Heart left ventricle (tissue), 13 donors: ENCODE data around the gene SPRY2.

ENCODE experiments used
- CTCF ChIP-seq, 12 donors: fragments of 200-600 bp; sonication (generic) in 4 of 12; IDR thresholded peaks; one replicate each; pipeline versions ENCODE4 v1.5.0 to v1.8.0; 2018 to 2022; ENCODE audit warnings: antibody characterized with exemption in 12 of 12, mild to moderate bottlenecking in 5 of 12
- POLR2A ChIP-seq, 2 donors: fragments of 450-650 bp; IDR thresholded peaks; one replicate each; pipeline ENCODE4 v1.6.1; 2017; ENCODE audit warnings: antibody characterized with exemption in 2 of 2, mild to moderate bottlenecking in 2 of 2, moderate library complexity in 2 of 2
- donor health status: ischemic (EF 13 %, LVEDD 7.1; RV severe dilation, severe dysfunction).
- donor health status: DM: no; HTN: yes; CAD: no.
- donor health status: DM: no; HTN: no; CAD: no.
- donor health status: ischemic (EF 25% LVEDD 6.9; RV normal size, moderate dysfunction).
- donor health status: ischemic (EF 25% LVEDD 5.7; RV mildly dilated, moderate dysfunction).
- donor health status: ischemic (EF 35%, LVEDD 5.7; RV mildly dilated, moderate dysfunction).
- donor health status: nonischemic (EF 11% LVEDD 7.7; RV severe dilation, severe dysfunction).
- donor health status: DM: yes; HTN: yes; CAD: no.
- donor health status: PGD.
- donor health status: ischemic (EF 29% LVEDD 5.4; RV normal size, mild dysfunction).
- donor health status: nonischemic (EF 23%, LVEDD 6.1; RV moderate dilation, normal function).

GRCh38 chr13:80374901-80375300 lies 34.0 kb upstream of the SPRY2 start:
- TF ChIP-seq POLR2A (IDR thresholded peaks at IDR 0.05) (no peak), CTCF (IDR thresholded peaks at IDR 0.05) (no peak)
